GM18511 (cell line): ENCODE data around the gene PDZD2.
"Not testable (repeated sequence)": the region's sequence is repeated elsewhere in the genome, so short reads cannot be mapped to it uniquely, and the experiment has no call there.

Source experiments
- ATAC-seq: cut with Tn5 transposase; IDR thresholded peaks from one replicate; pipeline ENCODE4 v1.9.1; 2021; ENCODE audit warnings: mild to moderate bottlenecking, moderate library complexity; ENCODE audit not compliant: unreplicated experiment

Gene PDZD2

DNA sequence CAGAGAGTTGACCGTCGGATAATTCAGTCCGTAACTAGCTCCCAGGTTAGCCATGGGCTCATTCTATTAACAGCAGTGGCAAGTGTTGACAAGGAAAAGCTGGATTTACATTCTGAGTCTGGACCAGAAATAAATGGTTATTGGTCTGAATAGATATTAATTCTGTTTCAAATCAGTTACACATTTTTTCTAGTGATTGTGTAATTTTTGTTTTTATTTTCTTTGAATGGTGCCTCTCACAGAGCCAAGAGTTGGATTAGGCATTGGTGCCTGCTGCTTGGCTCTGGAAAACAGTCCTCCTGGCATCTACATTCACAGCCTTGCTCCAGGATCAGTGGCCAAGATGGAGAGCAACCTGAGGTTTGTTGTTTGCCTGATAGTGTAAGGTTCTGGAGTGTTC, 420.1 kb downstream of the PDZD2 start:
- ATAC-seq = no peak

DNA sequence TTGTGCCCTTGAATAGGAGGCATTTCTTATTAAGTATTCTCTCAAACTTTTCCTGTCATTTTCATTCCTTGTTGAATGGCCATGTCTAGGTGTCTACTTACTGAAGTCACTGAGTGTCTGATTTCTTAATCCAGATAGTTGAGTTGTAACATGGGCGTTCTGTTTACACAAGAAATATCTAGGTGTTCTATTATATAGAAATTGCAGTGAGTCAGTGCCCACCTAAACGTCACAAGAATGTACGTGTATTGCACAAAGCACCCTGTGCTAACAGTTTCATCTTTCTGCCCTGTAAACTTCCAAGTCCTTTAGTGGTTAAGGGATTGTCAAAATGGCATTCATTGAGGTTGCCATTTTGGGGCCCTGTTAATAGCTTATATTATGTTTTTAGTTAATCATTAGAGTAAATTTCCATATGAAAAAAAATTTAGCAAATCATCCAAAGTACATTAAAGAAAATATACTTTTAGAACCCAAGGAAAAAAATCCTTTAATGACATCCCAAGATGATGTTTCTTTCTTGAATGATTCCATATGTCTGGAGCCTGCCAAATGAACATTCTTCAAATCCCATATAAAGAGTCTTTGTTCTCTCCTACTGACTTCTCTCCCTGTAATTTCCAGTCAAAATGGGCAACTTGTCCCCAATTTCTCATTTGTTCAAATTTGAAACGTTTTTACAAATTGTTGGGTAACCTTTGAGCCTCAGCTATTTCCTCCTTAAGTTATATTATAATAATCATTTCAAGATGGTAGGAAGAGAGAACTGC, 421.0 kb downstream of the PDZD2 start:
- no peak for ATAC-seq

DNA sequence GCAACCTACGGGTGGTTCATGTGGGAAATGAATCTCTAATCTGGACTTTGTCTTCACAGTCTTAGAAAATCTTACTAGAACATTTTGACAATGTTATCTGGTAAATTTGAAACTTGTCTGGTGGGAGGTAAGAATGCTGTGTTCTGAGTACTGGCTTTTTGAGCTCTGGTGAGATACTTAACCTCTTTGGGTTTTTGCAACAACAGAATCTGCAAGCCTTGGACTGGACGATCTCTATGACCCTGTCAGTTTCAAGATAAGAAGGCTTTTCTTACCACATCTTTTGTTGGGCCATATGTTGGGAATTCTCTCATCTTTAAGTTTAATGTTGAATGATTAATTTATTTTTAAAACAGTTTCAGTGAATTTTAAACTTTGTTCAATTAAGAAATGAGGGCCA, 422.3 kb downstream of the PDZD2 start:
- no peak for ATAC-seq

DNA sequence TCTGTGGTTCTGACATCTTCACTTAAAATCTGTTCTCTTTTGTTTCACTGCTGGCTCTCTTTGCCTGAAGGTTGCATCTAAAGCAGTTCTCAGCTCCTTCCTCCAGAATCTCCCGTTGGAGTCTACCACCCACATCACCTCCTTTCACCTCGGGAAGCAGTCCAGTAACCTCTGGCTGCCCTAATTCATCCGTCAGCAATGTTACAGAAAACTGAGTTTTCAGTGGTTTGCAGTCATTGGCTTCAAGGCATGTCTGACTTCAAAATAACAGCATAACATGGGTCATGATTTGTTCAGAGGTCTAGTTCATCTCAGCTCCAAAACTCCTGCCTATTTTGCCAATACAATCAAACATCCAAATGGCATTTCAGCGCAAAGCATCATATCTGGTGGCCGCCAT, 427.5 kb downstream of the PDZD2 start:
- ATAC-seq = no peak

DNA sequence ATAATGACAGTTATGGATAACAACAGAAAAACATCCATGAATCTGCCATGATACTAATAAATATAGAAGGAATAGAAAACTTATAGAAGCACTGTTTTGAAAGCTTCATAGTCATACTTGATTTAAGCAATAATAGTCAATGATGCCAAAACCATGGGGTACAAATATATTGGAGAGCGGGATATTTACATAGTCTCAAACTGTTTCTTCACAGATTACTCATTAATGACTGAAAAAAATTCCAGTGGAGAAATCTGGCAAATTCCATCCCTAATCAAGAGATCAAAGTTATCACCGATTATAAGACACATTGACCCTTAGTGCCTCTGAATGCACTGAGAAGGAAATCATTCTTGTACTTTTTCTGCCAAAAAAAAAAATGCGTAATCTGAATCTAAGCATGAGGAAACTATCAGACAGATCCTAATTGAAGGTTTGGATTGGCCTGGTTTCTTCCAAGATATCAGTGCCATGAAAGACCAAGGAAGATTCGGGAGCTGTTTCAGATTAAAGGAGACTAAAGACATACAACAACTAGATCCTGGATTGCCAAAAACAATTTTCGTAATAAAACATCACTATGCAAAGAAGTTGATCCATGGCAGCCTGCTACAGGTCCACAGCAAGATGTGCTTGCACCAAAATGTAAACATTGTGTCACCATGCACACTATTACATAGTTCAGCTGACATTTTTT, 429.0 kb downstream of the PDZD2 start:
- no peak for ATAC-seq

DNA sequence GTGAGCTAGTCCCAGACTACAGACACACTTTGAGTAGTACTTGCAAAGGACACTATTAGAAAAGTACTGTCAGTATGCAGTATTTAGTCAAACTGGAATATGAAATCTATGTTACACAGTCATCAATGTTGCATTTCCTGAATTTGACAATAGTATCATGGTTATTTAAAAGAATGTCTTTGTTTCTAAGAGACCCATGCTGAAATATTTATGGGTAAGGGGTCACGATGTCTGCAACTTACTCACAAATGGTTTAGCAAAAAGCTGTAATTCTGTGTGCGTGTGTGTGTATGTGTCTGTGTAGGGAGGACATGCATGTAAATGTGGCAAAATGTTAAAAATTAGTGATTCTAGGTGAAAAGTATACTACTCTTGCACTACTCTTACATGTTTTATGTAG, 429.6 kb downstream of the PDZD2 start:
- ATAC-seq = no peak

DNA sequence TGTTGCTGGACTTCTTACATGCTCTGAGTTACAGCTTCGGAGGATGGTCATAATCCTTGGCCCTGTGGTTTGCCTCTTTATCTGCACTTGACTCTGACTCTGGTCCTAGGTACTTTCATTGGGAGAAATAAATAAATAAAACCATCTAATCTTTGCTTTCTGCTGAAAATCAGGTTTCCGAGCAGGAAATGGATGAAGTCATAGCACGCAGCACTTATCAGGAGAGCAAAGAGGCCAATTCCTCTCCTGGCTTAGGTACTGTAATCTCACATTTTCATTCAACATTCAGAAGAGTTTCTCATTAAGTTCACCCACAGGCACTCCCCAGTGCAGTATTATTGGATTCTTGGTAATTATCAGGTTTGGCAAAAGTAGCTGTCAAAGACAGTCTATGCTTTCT, 430.5 kb downstream of the PDZD2 start:
- ATAC-seq = no peak

DNA sequence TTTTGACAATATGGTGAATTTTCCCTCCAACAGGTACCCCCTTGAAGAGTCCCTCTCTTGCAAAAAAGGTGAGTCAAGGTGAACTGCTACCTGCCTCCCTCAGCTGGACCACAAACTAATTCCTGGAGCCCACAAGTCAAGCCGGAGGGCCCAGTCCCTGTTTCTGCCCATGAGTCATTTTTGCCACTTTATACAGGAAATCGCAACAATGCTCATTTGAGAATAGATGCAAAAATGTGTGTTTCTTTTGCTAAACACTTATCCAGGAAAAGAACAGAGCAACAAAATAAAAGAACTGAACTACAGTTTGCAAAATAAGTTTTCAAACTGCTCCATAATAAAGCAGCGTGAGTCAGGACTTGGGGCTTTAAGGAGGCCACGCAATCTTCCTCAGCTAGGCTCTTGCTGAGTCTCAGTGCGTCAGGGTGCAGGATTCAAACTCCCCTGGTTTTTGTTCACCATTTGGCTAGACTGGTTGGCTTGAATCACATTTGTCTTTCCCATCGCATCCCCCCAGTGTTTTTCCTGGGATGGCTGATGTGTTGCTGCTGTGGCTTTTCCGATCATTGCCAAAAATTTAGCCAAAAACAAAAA, 432.5 kb downstream of the PDZD2 start:
- ATAC-seq = no peak

DNA sequence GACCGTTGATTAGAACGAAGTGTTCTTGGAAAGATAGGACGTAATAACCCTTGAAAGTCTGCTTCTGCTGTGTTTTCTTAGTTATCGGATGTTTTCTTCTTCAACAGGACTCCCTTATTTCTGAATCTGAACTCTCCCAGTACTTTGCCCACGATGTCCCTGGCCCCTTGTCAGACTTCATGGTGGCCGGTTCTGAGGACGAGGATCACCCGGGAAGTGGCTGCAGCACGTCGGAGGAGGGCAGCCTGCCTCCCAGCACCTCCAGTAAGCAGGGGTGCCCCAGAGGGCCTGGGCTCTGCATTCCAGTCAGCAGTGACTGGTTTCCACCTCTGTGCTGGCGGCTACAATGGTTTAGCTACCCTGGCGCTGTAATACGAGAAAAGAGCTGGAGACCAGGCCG, 433.1 kb downstream of the PDZD2 start:
- ATAC-seq = no peak

DNA sequence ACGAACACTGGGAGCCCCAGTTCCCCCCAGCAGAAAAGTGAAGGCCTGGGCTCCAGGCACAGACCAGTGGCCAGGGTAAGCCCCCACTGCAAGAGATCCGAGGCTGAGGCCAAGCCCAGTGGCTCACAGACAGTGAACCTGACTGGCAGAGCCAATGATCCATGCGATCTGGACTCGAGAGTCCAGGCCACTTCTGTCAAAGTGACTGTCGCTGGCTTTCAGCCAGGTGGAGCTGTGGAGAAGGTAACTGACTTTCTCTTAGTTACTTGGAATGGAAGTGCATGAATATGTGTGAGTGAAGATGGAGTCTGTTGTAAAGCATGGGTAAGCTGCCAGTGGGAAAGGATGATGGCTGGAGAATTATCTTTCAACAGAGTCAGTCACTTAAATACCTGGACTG, 435.5 kb downstream of the PDZD2 start:
- ATAC-seq = no peak

DNA sequence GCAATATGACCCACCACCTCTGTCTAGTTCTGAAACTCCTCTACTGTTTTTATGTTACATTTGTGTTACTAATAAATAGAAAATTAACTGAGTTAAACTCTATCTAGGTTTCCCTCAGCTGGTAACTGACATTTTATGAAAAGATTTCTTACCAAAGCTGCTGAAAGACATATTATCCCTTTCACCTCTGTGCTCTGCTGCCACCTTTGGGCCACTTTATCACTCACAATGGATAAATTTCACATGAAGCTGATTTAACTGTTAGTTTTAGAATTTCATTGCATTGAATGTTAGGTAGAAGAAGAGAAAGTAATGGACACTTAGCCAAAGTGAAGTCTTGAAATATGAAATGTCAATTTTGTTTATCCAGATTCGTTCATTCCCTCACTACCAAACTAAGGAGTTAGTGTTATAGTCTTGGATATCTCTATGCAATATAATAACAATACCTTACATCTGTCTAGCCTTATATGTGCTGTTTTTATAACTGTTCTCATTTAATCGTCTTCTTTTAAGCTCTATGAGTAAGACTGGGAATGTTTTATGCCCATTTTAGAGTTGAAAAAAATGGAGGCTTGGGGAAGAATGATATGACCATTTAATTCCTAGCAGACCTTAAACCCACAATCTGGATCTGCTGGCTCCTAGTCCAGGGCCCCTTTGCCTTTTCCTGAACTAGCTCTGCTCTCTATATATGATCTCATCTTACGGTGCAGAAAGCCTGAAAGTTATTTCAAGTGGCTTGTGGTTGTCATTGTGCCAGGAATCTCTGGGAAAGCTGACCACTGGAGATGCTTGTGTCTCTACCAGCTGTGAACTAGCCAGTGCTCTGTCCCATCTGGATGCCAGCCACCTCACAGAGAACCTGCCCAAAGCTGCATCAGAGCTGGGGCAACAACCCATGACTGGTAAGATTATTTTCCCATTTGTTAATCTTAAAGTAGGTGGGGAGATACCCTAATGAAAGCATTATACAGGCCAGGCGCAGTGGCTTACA, 438.1 kb downstream of the PDZD2 start:
- ATAC-seq = no peak

DNA sequence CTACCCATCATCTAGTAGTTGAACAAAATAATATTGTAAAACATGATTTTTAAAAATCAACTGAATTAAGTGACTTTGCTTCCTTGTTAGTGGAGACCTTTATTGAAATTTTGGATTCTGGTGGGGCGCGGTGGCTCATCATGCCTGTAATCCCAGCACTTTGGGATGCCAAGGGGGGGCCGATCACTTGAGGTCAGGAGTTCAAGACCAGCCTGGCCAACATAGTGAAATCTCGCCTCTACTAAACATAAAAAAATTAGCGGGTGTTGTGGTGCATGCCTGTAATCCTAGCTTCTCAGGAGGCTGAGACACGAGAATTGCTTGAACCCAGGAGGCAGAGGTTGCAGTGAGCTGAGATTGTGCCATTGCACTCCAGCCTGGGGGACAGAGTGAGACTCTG, 439.9 kb downstream of the PDZD2 start:
- ATAC-seq = not testable (repeated sequence)

DNA sequence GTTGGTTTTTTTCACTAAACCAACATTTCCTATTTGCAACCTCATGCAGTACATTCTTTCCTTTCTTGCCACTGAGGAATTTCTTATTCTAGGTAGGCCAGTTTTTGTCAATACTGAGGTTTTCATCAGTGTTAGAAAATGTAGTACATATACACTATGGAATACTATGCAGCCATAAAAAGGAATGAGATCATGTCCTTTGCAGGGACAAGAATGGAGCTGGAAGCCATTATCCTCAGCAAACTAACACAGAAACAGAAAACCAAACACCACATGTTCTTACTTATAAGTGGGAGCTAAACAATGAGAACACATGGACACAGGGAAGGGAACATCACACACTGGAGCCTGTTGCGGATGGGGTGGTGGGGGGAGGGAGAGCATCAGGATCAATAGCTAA, 441.6 kb downstream of the PDZD2 start:
- not testable (repeated sequence) for ATAC-seq

DNA sequence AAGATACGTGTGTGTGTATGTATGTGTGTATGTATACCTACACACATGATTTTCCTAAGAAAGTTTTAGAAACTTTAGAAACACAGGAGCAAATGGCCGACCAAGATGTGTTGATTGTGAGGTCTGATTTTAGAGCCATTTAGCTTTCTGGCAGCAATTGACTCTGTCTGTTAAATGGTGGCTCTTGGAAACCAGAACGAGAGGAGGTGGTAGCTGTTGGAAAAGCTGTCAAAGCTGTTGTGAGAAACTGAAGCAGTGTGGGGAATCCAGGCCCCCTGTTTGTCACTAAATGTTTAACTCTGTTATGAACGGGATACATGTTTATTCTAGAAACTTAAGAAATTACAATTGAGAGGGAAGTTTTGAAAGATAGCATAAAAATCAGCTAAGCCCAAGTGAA, 443.8 kb downstream of the PDZD2 start:
- ATAC-seq = no peak

DNA sequence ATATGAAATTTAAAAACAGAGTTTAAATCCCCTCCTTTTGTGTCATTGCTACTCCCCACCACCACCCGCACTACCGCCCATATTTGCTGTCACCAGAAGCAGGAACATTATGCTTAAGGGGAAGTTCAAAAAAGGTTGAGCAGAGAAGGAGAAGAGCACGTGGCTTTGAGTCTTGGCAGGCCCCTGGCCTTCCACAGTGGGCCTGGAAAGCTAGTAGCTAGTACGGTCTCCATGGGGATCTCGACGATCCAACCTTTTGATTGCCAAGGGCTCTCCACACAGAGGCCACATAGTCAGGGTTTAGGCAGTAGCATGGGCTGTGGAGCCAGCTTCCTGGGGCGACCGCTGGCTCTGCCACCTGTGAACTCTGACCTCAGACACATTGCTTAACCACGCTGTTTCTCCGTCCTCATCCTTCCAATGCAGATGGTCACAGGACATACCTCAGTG, 445.1 kb downstream of the PDZD2 start:
- no peak for ATAC-seq

DNA sequence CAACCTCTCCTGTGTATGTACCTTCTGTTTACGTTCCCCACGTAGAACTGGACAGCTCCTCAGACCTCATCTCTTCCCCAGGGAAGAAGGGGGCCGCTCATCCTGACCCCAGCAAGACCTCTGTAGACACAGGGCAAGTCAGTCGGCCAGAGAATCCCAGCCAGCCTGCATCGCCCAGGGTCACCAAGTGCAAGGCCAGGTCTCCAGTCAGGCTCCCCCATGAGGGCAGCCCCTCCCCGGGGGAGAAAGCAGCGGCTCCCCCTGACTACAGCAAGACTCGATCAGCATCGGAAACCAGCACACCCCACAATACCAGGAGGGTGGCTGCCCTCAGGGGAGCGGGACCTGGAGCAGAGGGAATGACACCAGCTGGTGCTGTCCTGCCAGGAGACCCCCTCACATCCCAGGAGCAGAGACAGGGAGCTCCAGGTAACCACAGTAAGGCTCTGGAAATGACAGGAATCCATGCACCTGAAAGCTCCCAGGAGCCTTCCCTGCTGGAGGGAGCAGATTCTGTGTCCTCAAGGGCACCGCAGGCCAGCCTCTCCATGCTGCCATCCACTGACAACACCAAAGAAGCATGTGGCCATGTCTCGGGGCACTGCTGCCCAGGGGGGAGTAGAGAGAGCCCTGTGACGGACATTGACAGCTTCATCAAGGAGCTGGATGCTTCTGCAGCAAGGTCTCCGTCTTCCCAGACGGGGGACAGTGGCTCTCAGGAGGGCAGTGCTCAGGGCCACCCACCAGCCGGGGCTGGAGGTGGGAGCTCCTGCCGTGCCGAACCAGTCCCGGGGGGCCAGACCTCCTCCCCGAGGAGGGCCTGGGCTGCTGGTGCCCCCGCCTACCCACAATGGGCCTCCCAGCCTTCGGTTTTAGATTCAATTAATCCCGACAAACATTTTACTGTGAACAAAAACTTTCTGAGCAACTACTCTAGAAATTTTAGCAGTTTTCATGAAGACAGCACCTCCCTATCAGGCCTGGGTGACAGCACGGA, 448.5 kb downstream of the PDZD2 start:
- no peak for ATAC-seq

DNA sequence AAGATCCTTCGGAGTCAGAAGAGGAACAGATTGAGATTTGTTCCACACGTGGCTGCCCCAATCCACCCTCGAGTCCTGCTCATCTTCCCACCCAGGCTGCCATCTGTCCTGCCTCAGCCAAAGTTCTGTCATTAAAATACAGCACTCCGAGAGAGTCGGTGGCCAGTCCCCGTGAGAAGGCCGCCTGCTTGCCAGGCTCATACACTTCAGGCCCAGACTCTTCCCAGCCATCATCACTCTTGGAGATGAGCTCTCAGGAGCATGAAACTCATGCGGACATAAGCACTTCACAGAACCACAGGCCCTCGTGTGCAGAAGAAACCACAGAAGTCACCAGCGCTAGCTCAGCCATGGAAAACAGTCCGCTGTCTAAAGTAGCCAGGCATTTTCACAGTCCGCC, 449.3 kb downstream of the PDZD2 start:
- no peak for ATAC-seq

DNA sequence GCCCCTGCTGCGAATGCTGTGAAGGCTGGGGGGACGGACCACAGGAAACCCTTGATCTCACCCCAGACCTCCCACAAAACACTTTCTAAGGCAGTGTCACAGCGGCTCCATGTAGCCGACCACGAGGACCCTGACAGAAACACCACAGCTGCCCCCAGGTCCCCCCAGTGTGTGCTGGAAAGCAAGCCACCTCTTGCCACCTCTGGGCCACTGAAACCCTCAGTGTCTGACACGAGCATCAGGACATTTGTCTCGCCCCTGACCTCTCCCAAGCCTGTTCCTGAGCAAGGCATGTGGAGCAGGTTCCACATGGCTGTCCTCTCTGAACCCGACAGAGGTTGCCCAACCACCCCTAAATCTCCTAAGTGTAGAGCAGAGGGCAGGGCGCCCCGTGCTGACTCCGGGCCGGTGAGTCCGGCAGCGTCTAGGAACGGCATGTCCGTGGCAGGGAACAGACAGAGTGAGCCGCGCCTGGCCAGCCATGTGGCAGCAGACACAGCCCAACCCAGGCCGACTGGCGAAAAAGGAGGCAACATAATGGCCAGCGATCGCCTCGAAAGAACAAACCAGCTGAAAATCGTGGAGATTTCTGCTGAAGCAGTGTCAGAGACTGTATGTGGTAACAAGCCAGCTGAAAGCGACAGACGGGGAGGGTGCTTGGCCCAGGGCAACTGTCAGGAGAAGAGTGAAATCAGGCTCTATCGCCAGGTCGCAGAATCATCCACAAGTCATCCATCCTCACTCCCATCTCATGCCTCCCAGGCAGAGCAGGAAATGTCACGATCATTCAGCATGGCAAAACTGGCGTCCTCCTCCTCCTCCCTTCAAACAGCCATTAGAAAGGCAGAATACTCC, 450.4 kb downstream of the PDZD2 start:
- ATAC-seq = no peak
